DND-41 (cell line): ENCODE data around the gene GOLGA6L6.
"Not testable (repeated sequence)": the region's sequence is repeated elsewhere in the genome, so short reads cannot be mapped to it uniquely, and the experiment has no call there.

Source experiments
- CTCF ChIP-seq: IDR thresholded peaks from 2 replicates; pipeline ENCODE4 v1.5.1; 2012; ENCODE audit warnings: borderline replicate concordance, low read length, moderate library complexity, mild to moderate bottlenecking; ENCODE audit not compliant: poor library complexity, severe bottlenecking; ENCODE audit errors: extremely low read depth
- EZH2 ChIP-seq: IDR thresholded peaks from 3 replicates; pipeline ENCODE4 v1.6.1; 2012; ENCODE audit warnings: borderline replicate concordance, low read depth, mild to moderate bottlenecking, moderate library complexity, low read length, inconsistent platforms; ENCODE audit not compliant: severe bottlenecking

GRCh38 chr15:20582726-20583115 lies 41.1 kb upstream of the GOLGA6L6 start:
- not testable (repeated sequence) for TF ChIP-seq EZH2, CTCF
